ENCODE results near the gene DNA2.
A peak's percentile ranks its signal among the peaks of the same experiment; 100 is the strongest.

Gene DNA2

DNA sequence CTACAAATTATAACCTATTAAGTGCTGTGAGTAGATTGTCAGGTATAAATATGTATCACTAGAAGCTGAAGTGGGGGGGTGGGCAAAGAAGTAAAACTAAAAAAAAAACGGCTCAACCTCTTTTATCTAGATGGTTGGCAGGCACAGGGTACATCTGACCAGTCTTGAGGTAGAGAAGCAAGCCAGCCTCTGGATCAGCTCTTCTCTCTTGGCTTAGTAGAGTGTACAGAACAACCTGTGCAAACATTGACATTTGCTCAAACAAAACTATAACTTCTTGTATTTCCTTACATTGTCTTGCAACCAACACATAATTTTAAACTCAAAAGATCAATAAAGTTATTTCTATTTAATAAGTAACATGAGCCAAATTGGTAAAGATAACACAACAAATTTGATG lies 25.6 kb downstream of the DNA2 start:
- no peak for DNase-seq

DNA sequence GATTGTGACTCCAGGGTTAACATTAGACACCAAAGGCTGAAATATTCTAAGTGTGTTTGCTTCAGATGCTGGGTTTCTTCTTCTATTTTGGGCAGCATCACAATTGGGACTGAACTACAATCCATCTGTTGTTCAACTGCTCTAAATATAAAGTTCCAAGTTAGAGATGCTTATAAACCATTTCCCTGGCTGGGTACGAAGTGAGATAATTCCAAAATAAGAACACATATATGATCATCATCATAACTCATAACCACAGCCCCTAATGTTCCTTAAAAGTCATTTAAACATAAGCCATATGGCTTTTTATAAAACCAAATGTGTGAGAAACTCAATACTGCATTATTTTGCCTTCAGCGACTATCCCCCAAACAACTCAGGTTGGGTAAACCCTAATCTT lies 28.8 kb downstream of the DNA2 start:
- no peak for DNase-seq

DNA sequence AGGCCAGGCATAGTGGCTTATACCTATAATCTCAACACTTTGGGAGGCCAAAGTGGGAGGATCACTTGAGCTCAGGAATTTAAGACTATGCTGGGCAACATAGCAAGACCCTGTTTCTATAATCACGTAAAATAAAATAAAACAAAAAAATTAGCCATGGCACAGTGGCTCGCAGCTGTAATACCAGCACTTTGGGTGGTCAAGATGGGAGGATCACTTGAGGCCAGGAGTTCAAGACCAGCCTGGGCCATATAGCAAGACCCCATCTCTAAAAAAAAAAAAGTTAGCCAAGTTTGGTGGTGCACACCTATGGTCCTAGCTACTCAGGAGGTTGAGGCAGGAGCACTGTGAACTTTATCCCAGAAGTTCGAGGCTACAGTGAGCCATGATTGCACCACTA lies 30.9 kb downstream of the DNA2 start:
- DNase-seq: no peak

DNA sequence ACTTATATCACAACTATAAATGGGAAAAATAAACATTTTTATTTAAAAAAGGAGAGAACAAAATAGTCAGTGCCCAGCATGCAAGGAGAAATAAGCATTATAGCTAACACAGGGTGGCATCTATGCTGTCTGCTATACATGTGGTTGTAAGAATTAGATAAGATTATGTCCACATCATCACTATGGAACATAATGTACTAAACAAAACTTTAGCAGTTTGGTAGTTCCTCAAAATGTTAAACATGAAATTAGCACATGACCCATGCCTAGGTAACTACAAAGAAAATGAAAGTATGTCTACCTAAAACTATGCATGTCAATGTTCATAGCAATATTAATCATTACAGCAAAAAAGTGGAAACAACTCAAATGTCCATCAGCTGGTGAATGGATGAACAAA lies 36.0 kb downstream of the DNA2 start:
- no peak for DNase-seq

DNA sequence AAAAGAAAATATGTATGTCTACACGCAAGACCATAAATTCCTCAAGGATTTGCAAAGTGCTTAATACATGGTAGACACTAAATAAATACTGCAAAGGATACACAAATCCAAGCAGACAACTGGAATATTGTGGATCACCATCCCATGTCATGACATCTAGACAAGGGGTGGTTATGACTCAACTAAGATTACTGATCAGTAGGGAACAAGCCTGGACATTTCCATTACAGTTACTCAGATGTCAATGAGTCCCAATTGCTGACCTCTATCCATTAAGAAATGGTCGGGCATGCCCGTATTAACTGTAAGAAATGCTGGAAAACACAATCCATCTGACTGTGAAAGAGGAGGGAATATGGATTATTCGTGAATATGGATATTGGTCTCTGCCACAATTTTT lies 37.1 kb downstream of the DNA2 start:
- DNase-seq: no peak

DNA sequence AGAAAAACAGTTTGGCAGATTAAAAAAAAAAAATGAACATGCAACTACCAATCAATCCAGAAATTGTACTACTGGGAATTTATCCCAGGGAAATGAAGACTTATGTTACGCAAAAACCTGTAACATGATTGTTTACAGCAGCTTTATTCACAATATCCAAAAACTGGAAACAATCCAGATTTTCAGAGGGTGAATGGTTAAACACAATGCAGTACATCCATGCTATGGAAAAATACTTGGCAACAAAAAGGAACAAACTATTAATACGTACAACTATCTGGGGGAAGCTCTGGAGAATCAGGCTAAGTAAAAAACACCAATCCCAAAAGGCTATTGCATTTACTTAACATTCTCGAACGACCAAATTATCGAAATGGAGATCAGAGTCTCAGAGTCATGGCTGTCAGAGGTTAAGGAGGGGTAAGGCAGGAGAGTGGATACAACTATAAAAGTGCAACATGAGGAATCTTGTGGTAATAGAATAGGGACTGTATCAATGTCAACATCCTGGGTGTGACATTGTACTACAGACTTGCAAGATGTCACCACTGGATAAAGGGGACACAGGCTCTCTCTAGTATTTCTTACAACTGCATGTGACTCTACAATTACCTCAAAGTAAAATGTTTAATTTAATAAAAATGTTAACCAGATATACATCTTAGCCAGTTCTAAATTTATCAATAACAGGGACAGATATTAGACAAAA lies 43.2 kb downstream of the DNA2 start:
- no peak for DNase-seq

DNA sequence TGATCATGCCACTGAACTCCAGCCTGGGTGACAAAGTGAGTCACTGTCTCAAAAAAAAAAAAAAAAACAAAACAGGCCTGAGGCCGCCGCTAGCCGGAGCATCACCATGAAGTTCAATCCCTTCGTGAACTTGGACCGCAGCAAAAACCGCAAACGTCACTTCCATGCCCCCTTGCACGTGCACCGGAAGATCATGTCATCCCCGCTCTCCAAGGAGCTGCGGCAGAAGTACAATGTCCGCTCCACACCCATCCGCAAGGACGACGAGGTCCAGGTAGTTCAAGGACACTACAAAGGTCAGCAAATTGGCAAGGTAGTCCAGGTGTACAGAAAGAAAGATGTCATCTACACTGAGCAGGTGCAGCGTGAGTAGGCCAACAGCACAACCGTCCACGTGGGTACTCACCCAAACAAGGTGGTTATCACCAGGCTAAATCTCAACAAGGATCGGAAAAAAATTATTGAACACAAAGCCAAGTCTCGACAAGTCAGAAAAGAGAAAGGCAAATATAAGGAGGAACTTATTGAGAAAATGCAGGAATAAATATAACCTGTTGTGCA lies 47.2 kb downstream of the DNA2 start:
- no peak for DNase-seq

DNA sequence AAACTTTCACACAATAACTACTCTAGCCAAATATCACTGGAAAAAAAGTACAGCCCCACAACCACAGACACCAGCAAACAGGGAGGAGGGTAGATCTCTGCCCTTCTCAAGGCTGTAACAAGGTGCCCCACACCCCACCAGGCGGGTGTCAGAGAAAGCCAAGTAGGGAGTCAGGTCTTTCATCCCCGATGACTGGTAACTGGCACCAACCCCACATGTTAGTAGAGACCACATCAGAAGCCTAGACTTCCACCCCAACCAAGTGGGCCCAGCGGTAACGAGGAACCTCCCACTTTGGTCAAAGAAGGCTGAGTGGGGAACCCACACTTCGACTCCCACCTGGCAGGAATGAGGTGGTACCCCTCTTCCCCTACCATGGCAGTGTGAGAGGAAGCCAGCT lies 48.3 kb downstream of the DNA2 start:
- no peak for DNase-seq

DNA sequence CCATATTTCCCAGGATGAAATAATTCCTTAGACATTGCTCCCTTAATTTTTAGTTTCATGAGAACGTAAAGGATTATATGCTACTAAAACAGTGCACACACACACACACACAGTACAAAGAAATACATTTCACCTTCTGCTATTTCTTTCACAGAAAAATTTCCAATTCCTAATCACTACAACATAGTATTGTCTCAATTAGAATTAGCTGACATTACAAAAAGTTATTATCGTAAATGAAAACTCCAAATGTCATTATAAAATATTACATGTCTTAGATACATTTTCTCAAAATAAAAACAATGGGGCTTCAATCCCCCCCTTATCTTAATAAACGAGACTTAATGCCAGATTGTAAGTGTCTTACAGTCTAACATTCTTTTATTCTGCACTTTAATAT lies 52.4 kb downstream of the DNA2 start:
- DNase-seq: no peak

DNA sequence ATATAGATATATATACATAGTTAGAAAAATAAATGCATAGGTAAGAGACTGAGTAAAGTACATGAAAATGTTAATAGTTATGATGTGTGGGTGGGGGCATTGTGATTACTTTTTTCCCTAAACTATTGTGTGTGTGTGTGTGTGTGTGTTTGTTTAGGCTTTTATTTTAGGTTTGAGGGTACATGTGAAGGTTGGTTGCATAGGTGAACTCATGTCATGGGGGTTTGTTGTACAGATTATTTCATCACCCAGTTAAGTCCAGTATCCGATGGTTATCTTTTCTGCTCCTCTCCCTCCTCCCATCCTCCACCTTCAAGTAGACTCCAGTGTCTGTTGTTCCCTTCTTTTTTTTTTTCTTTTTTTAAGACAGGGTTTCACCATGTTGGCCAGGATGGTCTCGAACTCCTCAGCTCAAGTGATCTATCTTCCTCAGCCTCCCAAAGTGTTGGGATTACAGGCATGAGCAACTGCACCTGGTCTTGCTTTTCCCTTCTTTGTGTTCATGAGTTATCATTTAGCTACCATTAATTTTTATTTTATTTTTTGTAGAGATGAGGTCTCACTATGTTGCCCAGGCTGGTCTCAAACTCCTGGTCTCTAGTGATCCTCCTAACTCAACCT lies 62.8 kb downstream of the DNA2 start:
- no peak for DNase-seq

DNA sequence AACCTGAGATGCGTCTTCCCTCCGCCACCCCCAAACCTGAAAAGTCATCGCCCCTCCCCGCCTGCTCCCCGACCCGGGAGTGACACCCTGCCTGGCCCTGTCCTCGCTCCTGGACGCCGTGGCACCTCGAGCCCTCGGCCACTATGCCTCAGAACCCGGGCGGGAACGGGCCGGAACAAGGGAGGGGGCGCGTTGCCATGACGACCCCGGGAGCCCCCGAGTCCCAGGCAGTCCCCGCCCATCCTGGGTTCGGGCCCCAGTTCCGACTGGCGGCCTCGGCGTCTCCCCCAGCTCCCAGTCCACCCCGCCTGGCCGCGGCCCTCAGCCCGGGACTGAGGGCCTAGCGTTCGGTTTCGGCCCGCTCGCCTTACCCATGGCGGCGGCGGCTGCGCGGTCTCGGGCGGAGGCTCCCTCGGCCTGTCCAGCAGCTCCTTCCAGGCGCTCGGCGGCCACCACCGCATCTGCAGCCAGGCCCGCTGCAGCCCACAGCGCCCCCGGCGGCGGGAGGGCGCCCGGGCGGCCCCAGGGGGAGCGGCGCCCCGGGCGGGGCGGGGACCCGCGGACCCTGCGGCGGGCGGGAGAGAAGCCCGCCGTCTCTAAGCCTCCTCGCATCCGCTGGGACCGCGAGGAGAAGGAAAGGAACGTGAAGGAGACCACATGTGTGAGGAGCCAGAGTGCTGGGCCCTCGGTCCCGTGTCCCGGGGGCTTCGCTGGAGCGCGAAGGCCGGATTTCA lies 64.8 kb downstream of the DNA2 start, which contains the start of gene RUFY2:
Gene RUFY2 (minus strand): TSS at position 463 of the 734 bp plus-strand sequence. CDS start 88 bp downstream, at position 375.
- peak; percentile 71 for DNase-seq

DNA sequence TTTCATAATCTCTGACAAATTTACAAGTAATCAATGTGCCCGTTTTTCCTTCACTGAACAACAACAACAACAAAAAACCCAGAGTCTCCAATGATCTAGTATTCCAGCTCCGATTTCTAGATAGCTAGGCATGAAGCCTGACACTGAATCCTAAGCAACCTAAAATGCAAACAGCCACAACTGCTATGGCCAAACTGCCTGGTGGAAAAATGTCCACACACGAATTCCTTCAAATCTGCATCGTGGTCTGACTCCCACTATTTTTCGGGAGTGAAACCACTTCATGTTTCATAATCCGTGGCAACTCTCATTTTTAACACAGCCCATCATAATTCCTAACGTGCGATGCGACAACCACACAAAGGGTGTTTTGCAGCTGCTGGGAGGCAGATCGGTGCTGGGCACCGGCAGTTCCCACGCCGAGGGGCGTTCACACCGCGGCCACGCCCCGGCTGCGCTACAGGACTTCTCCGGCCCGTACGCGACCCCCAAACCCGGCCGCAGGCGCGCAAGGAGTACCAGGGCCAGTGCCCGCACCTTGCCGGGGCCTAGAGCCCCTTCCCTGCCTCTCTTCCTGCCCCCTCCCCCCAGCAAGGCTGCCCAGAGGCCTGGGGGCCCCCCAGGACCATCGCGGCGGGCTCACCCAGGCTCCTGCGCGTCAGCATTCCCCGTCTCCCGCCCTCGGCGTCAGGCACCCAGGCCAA lies 65.5 kb downstream of the DNA2 start:
- peak; percentile 61 for DNase-seq

DNA sequence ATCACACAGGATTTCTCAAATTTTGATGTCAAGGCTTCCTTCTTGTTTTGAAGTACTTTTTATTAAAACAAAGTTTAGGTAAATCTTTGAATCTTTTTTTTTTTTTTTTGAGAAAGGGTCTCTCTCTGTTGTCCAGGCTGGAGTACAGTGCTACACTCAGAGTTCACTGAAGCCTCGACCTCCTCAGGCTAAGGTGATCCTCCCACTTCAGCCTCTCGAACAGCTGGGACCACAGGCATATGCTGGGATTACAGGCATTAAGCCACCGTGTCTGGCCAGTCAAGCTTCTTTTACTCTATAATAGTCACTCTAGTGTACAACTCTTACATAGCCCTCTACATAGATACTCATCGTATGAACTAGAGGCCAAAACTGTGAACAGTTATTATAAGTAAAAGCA lies 68.1 kb downstream of the DNA2 start:
- DNase-seq: no peak

DNA sequence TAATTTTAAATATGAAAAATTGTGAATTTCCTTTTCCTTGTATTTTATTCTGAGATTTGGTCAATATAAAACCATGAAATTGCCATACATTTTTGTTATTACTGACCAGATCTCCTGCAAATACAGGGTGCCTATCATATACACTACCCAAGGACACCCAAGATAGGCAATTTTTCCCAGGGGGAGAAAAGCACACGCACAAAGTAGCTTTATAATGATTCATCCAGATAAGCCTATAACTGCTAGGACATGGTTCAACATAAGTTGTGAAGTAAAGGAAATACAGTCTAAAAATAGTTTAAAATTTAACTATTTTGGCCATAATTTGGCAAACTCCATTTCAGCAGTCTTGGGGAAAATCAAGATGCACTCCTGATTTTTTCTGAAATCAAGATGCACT lies 69.5 kb downstream of the DNA2 start:
- no peak for DNase-seq

DNA sequence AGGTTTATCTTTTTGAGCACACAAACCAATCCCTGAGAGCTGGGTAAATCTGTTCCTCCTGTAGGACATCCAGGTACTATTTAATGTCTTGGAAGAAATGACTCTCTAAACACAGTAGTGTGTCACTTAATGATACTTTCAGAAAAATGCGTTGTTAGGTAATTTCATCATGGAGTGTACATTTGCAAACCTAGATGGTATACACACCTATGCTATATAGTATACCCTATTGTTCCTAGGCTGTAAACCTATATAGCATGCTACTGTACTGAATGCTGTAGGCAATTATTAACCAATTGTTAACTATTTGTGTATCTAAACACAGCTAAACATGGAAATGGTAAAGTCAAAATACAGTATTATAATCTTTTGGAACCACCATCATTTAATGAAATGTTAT lies 74.8 kb downstream of the DNA2 start:
- DNase-seq: no peak

DNA sequence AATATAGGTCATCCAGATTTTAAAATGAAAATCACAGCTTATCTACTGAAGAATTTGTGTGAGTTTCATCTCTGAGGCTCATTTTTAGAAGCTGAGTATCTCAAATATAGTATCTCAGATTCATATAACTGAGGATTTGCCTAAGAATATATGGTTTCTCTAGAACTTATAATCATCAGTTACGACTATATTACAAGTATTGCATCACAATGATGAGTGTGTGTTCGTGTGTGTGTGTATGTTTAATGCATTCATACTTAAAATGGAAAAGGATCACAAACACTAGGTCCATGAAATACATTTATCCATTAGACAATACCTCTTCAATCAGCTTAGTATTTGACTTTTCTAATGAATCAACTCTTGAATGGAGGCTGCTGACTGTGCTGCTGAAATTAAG lies 86.0 kb downstream of the DNA2 start:
- no peak for DNase-seq

DNA sequence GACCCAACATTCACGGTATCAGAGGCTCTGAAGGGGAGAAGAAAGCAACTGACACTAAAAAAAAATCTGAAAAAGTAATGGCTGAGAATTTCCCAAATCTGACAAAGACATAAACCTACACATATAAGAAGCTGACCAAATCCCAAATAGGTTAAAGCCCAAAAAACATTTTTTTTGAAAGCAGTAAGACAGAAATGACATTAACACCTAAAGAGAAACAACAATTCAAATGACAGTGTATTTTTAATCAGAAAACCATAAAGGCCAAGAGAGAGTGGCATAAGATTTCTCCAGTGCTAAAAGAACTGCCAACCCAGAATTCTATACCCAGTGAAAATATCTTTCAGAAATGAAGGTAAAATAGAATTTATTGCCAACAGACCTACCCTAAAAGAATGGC lies 100.2 kb downstream of the DNA2 start:
- DNase-seq: no peak

DNA sequence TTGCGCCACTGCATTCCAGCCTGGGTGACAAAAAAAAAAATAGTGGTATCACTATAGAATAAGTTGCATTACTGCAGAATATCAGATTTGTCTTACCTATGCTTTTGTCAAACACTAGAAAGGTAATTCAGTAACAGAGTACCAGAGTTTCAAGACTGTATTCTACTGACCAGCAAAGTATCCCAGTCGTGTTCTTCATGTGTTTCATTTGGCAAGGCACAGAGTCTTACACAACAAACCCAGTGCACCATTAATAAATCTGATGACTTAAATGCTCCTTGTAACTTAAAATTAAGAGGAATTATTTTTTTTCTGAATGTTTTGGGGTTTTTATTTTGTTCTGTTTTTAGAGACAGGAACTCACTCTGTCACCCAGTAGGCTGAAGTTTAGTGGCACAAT lies 104.7 kb downstream of the DNA2 start:
- no peak for DNase-seq

DNA sequence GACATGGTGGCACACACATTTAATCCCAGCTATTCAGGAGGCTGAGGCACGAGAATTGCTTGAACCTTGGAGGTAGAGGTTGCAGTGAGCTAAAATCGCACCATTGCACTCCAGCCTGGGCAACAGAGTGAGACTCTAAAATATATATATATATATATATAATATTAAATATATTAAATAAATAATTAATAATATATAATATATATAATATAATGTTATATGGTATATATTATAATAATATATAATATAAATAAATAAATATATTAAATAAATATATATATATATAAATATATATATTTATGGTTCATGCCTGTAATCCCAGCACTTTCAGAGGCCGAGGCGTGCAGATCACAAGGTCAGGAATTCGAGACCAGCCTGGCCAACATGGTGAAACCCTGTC lies 105.2 kb downstream of the DNA2 start:
- DNase-seq: no peak

DNA sequence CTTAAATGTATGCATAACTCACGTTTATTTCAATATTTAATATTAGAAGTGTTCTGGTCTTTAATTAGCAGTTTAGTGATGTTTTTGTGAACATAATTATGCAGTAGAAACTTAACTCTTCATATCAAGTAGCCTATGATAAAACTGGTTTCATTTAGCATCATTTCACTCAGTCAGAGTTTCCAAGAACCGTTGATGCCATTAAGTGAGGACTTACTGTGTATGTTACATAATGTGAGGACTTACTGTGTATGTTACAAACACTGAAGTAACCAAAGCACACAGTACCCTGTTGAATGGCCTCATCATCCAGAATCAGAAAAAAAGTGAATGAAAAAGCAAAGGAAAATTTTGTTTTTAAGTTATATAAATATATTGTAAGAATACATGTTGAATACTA lies 106.2 kb downstream of the DNA2 start:
- no peak for DNase-seq

DNA sequence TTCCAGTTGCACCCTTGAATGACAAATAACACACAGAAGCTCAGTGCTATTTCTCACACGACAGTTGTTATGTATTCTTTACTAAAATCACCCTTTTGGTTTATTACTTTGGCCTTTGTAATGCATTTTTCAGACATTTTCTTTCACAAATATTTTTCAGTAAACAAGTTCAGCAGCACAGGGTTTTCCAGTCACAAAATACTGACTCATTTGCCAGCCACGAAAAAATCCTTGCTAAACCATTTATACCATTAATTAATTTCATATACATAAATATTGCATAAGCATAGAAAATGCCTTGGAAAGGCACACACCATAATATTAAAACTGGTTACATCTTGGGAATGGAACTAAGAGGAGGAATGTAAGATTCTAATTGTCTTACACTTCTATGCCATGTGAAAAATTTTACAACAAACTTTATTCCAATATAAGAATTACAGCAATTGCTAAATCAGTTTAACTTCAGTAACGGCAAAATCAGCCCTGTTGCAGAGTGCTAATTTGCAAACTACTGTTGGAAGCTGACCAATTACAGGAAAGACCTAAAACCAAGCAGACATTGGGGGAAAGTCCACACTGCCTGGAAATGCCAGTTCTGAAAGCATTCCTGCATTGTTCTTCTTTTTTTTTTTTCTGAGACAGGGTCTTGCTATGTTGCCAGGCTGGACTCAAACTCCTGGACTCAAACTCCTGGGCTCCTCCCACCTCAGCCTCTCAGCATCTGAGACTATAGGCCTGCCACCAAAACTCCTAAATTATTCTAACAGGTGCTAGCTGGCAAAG lies 107.5 kb downstream of the DNA2 start:
- DNase-seq: no peak

Measured in NCI-H510A treated with DMSO at 0.1 percent for 48 hours (cell line).